ENCODE data around the gene HMX1. TPM values are rescaled to one million over a fixed set of nuclear protein-coding genes. Genes with fewer than 3 reads are reported as not detected.

HMX1 gene
- total RNA-seq, 2 experiments from 2014 or later = not detected

GRCh38 chr4:8878421-8878820 lies 6.8 kb upstream of the HMX1 start:
- ATAC-seq (no peak), DNase-seq (no peak)
- POLR2A ChIA-PET = no interaction called here
- CTCF ChIA-PET = no interaction called here
- H3K9me3 Mint-ChIP-seq (ENCODE audit: insufficient read depth) = no peaks in the 10 kb centered on the region
- H3K36me3 Mint-ChIP-seq (ENCODE audit: low read depth) = no peaks in the 10 kb centered on the region
- H3K27ac Mint-ChIP-seq = no peak overlapping the region
- H3K27me3 Mint-ChIP-seq (ENCODE audit: low read depth) = peaks cover 41% of the 10 kb centered on the region
- H3K4me3 Mint-ChIP-seq = no peak overlapping the region
- H3K4me1 Mint-ChIP-seq (ENCODE audit: low read depth) = no peaks in the 10 kb centered on the region

DNA sequence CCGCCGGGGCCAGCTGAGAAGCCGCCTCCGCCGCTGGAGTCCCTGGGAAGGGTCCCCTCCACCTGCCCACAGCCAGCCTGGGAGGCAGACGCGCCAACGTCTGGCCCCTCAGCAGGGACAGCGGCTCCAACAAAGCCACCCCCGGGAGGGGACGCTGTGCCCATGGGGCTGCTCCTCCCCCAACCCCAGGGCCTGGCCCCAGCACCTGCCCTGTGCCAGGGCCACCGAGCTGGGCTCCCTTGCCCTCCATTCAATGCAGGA lies 6.1 kb upstream of the HMX1 start:
- H3K36me3 Mint-ChIP-seq (ENCODE audit: low read depth) = no peaks in the 10 kb centered on the region
- H3K27me3 Mint-ChIP-seq (ENCODE audit: low read depth) = peaks cover 48% of the 10 kb centered on the region
- H3K27ac Mint-ChIP-seq = no peak overlapping the region
- CTCF ChIA-PET = no interaction called here
- POLR2A ChIA-PET = no interaction called here
- no peaks in the 10 kb centered on the region for H3K9me3 Mint-ChIP-seq (ENCODE audit: insufficient read depth)
- ATAC-seq = no peak
- no peak overlapping the region for H3K4me3 Mint-ChIP-seq
- DNase-seq = no peak
- H3K4me1 Mint-ChIP-seq (ENCODE audit: low read depth) = no peaks in the 10 kb centered on the region

- peaks cover 53% of the 10 kb centered on the region for H3K27me3 Mint-ChIP-seq (ENCODE audit: low read depth)
- CTCF ChIA-PET = no interaction called here
Measured at GRCh38 chr4:8876982-8877779, 5.5 kb upstream of the HMX1 start.

GRCh38 chr4:8874896-8875680 lies 3.4 kb upstream of the HMX1 start:
- DNase-seq = no peak
- H3K4me3 Mint-ChIP-seq = no peak overlapping the region
- CTCF ChIA-PET = no interaction called here
- POLR2A ChIA-PET = no interaction called here
- H3K27ac Mint-ChIP-seq = peak overlapping the region; percentile 55
- H3K9me3 Mint-ChIP-seq (ENCODE audit: insufficient read depth) = no peaks in the 10 kb centered on the region
- H3K36me3 Mint-ChIP-seq (ENCODE audit: low read depth) = no peaks in the 10 kb centered on the region
- H3K27me3 Mint-ChIP-seq (ENCODE audit: low read depth) = peaks cover 62% of the 10 kb centered on the region
- no peak for ATAC-seq
- H3K4me1 Mint-ChIP-seq (ENCODE audit: low read depth) = no peaks in the 10 kb centered on the region

More at GRCh38 chr4:8876982-8877779, 5.5 kb upstream of the HMX1 start:
- DNase-seq = no peak
- H3K9me3 Mint-ChIP-seq (ENCODE audit: insufficient read depth) = no peaks in the 10 kb centered on the region
- H3K4me3 Mint-ChIP-seq = no peak overlapping the region
- POLR2A ChIA-PET = no interaction called here
- H3K36me3 Mint-ChIP-seq (ENCODE audit: low read depth) = no peaks in the 10 kb centered on the region
- no peak overlapping the region for H3K27ac Mint-ChIP-seq
- H3K4me1 Mint-ChIP-seq (ENCODE audit: low read depth) = no peaks in the 10 kb centered on the region
- no peak for ATAC-seq

- Mint-ChIP-seq H3K27ac (peak overlapping the region; percentile 55), H3K4me1 (ENCODE audit: low read depth) (no peaks in the 10 kb centered on the region), H3K9me3 (ENCODE audit: insufficient read depth) (no peaks in the 10 kb centered on the region), H3K27me3 (ENCODE audit: low read depth) (peaks cover 69% of the 10 kb centered on the region), H3K36me3 (ENCODE audit: low read depth) (no peaks in the 10 kb centered on the region), H3K4me3 (no peak overlapping the region)
- no peak for ATAC-seq
- ChIA-PET POLR2A (no interaction called here), CTCF (no interaction called here)
- DNase-seq = no peak
Measured at GRCh38 chr4:8874003-8874895, 2.6 kb upstream of the HMX1 start.

DNA sequence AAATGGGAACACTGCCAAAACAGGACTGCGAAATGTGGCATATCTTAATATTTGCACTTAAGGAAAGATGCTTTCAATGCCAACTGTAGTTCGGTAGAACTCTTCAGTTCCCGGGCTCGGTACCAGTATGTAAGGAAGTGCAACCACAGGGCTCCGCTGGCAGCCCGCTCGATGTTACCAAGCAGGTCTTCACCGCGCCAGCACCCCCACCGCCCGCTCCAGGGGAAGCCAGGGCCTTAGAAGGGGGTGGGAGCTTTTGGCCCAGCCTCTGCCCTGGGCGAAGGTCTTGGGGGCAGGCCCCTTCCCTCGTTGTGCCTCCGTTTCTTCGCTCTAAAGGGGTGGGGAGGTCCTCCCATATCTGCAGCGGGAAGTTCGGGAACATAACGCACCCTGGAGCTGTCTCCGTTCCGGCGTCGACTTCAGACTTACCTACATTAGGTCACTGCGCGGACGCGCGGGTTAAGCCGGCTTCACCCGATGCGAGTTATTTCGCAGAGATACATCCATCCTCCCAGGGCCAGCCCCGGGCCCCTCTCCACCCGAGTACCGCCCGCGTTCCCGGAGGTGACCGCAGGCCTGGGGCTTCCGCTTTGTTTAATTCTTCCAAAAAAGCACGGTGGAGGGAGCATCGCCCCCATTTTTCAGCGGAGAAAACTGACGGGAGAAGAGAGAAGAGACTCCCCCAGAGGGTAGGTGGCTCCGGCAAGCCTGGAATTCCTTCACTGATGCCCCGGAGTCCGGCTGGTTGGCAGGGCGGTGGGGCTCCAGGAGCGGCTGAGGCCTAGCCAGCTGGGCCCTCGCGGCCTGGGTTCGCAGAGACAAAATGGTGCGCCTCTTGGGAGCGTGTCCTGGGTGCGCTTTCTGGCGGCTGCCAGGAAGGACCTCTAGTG lies 1.0 kb upstream of the HMX1 start:
- peak overlapping the region; percentile 77 for H3K27ac Mint-ChIP-seq
- H3K36me3 Mint-ChIP-seq (ENCODE audit: low read depth) = no peaks in the 10 kb centered on the region
- ChIA-PET POLR2A (no interaction called here), CTCF (no interaction called here)
- peak overlapping the region; percentile 19 for H3K4me3 Mint-ChIP-seq
- no peaks in the 10 kb centered on the region for H3K9me3 Mint-ChIP-seq (ENCODE audit: insufficient read depth)
- no peak for ATAC-seq
- H3K4me1 Mint-ChIP-seq (ENCODE audit: low read depth) = no peaks in the 10 kb centered on the region
- no peak for DNase-seq
- peaks cover 72% of the 10 kb centered on the region for H3K27me3 Mint-ChIP-seq (ENCODE audit: low read depth)

GRCh38 chr4:8870647-8871416 lies 807 bp downstream of the HMX1 start:
- no peak overlapping the region for H3K27ac Mint-ChIP-seq
- peaks cover 70% of the 10 kb centered on the region for H3K27me3 Mint-ChIP-seq (ENCODE audit: low read depth)
- ChIA-PET CTCF (no interaction called here), POLR2A (no interaction called here)
- ATAC-seq (no peak), DNase-seq (no peak)
- H3K36me3 Mint-ChIP-seq (ENCODE audit: low read depth) = no peaks in the 10 kb centered on the region
- H3K4me3 Mint-ChIP-seq = no peak overlapping the region
- H3K4me1 Mint-ChIP-seq (ENCODE audit: low read depth) = no peaks in the 10 kb centered on the region
- no peaks in the 10 kb centered on the region for H3K9me3 Mint-ChIP-seq (ENCODE audit: insufficient read depth)

- no peak for DNase-seq
- Mint-ChIP-seq H3K4me3 (no peak overlapping the region), H3K4me1 (ENCODE audit: low read depth) (no peaks in the 10 kb centered on the region), H3K36me3 (ENCODE audit: low read depth) (no peaks in the 10 kb centered on the region), H3K27me3 (ENCODE audit: low read depth) (peaks cover 68% of the 10 kb centered on the region), H3K27ac (peak overlapping the region; percentile 61), H3K9me3 (ENCODE audit: insufficient read depth) (no peaks in the 10 kb centered on the region)
- ChIA-PET CTCF (no interaction called here), POLR2A (no interaction called here)
- no peak for ATAC-seq
Measured at GRCh38 chr4:8869898-8870646, 1.6 kb downstream of the HMX1 start.

DNA sequence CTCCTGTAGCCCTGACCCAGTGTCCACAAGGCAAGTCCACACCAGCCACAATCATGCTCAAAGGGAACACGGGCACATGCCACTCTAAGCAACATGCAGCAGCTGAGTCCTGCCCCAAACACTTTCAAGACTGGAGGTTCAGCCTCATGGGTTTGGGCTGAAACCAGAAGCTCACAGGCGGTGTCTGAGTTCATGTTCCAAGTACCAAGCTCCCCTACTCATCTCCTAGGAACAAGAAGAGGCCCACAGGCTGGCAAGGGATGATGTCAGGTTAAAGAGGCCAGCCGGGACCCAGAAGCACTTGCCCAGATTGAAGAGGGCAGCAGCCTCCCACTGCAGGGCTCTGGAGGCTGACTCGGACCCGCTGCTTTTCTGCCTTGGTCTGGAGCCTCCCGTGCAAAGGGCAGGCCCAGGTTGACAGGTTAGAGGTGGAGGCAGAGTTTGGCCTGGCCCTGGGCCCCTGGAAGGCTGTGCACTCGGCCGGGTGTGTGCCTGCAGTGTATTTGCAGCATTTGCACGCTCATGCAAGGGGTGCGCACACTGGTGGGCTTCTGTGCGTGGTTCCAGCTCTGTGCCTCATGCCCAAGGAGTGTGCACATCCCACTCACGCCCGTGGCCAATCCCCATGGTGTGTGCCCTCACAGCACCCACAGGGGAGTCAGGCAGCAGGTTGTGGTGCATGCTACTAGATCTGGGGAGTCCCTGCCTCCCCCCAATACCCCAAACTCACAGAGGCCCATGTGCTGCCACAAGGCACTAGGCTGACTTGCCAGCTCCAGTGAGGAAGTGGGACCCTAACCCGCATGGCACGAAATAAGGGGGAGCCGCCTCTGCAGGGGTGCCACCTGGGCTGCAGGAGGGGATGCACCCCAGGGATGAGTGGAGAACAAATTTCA lies 2.4 kb downstream of the HMX1 start:
- POLR2A ChIA-PET = no interaction called here
- peak overlapping the region; percentile 50 for H3K27ac Mint-ChIP-seq

More for the DNA sequence above, 2.4 kb downstream of the HMX1 start:
- CTCF ChIA-PET = no interaction called here
- no peaks in the 10 kb centered on the region for H3K36me3 Mint-ChIP-seq (ENCODE audit: low read depth)
- H3K4me1 Mint-ChIP-seq (ENCODE audit: low read depth) = no peaks in the 10 kb centered on the region
- ATAC-seq (no peak), DNase-seq (no peak)
- peak overlapping the region; percentile 23 for H3K4me3 Mint-ChIP-seq
- H3K27me3 Mint-ChIP-seq (ENCODE audit: low read depth) = peaks cover 69% of the 10 kb centered on the region
- H3K9me3 Mint-ChIP-seq (ENCODE audit: insufficient read depth) = no peaks in the 10 kb centered on the region

All from activated CD8-positive, alpha-beta T cell treated with anti-CD3 and anti-CD28 coated beads, Interleukin-2, amount 10 ng/mL, durations not matched to agents 7 days and 5 days (primary cell).